GM12878 (cell line): ENCODE measurements around the gene OR2W3. TPM values are rescaled to one million over a fixed set of nuclear protein-coding genes. Genes with fewer than 3 reads are reported as not detected.
A peak's percentile ranks its signal among the peaks of the same experiment; 100 is the strongest.
"Not testable (repeated sequence)": the region's sequence is repeated elsewhere in the genome, so short reads cannot be mapped to it uniquely, and the experiment has no call there.

Source experiments
- ATAC-seq: fragments of 200-7000 bp; cut with Tn5 transposase; 3 replicates; pipeline ENCODE4 v1.9.1; 2020; ENCODE audit warnings: mild to moderate bottlenecking, moderate library complexity
- BruUV-seq: library from RNA; stranded (reverse); fragments of 400-500 nt; replicated peaks from 2 replicates; lab custom pipeline; 2021; lab: Mats Ljungman, UMichigan
- CTCF ChIA-PET: fragments of 300-600 bp; sonication (Branson Sonifier 250); formaldehyde crosslinking; extraction: SDS; loops from one replicate; lab custom pipeline; 2021; ENCODE audit warnings: inconsistent platforms; lab: Yijun Ruan, JAX
- POLR2A ChIA-PET: fragments of 350-600 bp; formaldehyde crosslinking; extraction: SDS; loops from one replicate; lab custom pipeline; 2021; ENCODE audit warnings: inconsistent platforms; lab: Charles Lee
- RAD21 ChIA-PET: fragments of 300-600 bp; sonication (Branson Sonifier 250); formaldehyde crosslinking; loops from one replicate; lab custom pipeline; 2023; ENCODE audit warnings: antibody characterized with exemption; ENCODE audit not compliant: unreplicated experiment; lab: Charles Lee
- SMC1A ChIA-PET: fragments of 300-600 bp; sonication (Branson Sonifier 250); formaldehyde crosslinking; loops from one replicate; lab custom pipeline; 2023; ENCODE audit not compliant: unreplicated experiment, uncharacterized antibody; lab: Charles Lee
- DNase-seq: peaks from one replicate; pipeline ENCODE4 v3.0.0-alpha.2; 2011; ENCODE audit warnings: low read depth, low spot score
- FAIRE-seq: peaks from 3 replicates; lab custom pipeline; 2011; peaks lifted over from hg19 to GRCh38; lab: Jason Lieb, UNC
- H2AFZ ChIP-seq: 2 replicates; pipeline ENCODE4 v1.6.0; 2011; ENCODE audit warnings: low read depth, low read length, control low read depth; ENCODE audit not compliant: control insufficient read depth
- H3K27ac ChIP-seq: 2 replicates; pipeline ENCODE4 v1.5.1; 2011; ENCODE audit warnings: control low read depth; ENCODE audit not compliant: control insufficient read depth, insufficient read depth
- H3K27me3 ChIP-seq, 2 experiments: replicated peaks in 1 of 2; 2 replicates each; pipeline versions ENCODE4 v1.6.0 to v1.6.1; 2011; ENCODE audit warnings: low read length in 1 of 2; ENCODE audit not compliant: control insufficient read depth in 2 of 2, insufficient read depth in 2 of 2
- H3K36me3 ChIP-seq, 2 experiments: 2 replicates each; pipeline ENCODE4 v1.5.1; 2011; ENCODE audit warnings: low read length in 1 of 2; ENCODE audit not compliant: control insufficient read depth in 2 of 2, insufficient read depth in 2 of 2
- H3K4me1 ChIP-seq: 2 replicates; pipeline ENCODE4 v1.6.1; 2011; ENCODE audit warnings: mild to moderate bottlenecking, low read length, moderate library complexity, mixed read lengths; ENCODE audit not compliant: control insufficient read depth, insufficient read depth
- H3K4me2 ChIP-seq: 2 replicates; pipeline ENCODE4 v1.6.0; 2011; ENCODE audit warnings: control low read depth; ENCODE audit not compliant: control insufficient read depth, insufficient read depth
- H3K4me3 ChIP-seq: fragments of 200-600 bp; sonication (generic); 2 replicates; pipeline ENCODE4 v1.5.1; 2016
- H3K79me2 ChIP-seq: 2 replicates; pipeline ENCODE4 v1.6.0; 2011; ENCODE audit warnings: low read length; ENCODE audit not compliant: control insufficient read depth, insufficient read depth
- H3K9ac ChIP-seq: 2 replicates; pipeline ENCODE4 v1.8.0; 2011; ENCODE audit warnings: low read length, control low read depth, mixed read lengths; ENCODE audit not compliant: control insufficient read depth, insufficient read depth
- H3K9me3 ChIP-seq: replicated peaks from 3 replicates; pipeline ENCODE4 v1.5.1; 2011; ENCODE audit warnings: mild to moderate bottlenecking, low read length; ENCODE audit not compliant: control insufficient read depth, insufficient read depth
- H4K20me1 ChIP-seq: 2 replicates; pipeline ENCODE4 v1.6.0; 2011; ENCODE audit not compliant: control insufficient read depth, insufficient read depth
- ASH2L ChIP-seq: fragments of 300-600, 200-600 bp; sonication (generic); IDR thresholded peaks from 2 replicates; pipeline ENCODE4 v1.6.1; 2017; ENCODE audit warnings: low read depth, mild to moderate bottlenecking, borderline replicate concordance
- CBX5 ChIP-seq: sonication (generic); IDR thresholded peaks from 2 replicates; pipeline ENCODE4 v1.6.1; 2016; ENCODE audit warnings: low read depth, moderate library complexity, mild to moderate bottlenecking, inconsistent platforms
- CREM ChIP-seq: IDR thresholded peaks from 2 replicates; pipeline ENCODE4 v1.6.1; 2014; ENCODE audit warnings: antibody characterized with exemption, low read depth
- CTCF ChIP-seq, 3 experiments: IDR thresholded peaks in 2 of 3; conservative IDR thresholded peaks in 1 of 3; 2 replicates each; pipeline ENCODE4 v1.5.1; 2011; ENCODE audit warnings: low read depth in 3 of 3, low read length in 3 of 3, mild to moderate bottlenecking in 3 of 3, control low read depth in 2 of 3, moderate library complexity in 2 of 3, inconsistent platforms in 1 of 3, mixed read lengths in 1 of 3; ENCODE audit not compliant: control insufficient read depth in 2 of 3, insufficient read depth in 1 of 3; ENCODE audit errors: extremely low read depth in 1 of 3
- FOXM1 ChIP-seq: IDR thresholded peaks from 2 replicates; pipeline ENCODE4 v1.6.1; 2012; ENCODE audit warnings: low read depth, mild to moderate bottlenecking, inconsistent platforms, low read length, moderate library complexity
- IKZF1 ChIP-seq: fragments of 450-650 bp; conservative IDR thresholded peaks from 2 replicates; pipeline ENCODE4 v1.6.1; 2017; ENCODE audit warnings: antibody characterized with exemption, mild to moderate bottlenecking
- MEF2B ChIP-seq: fragments of 450-650 bp; IDR thresholded peaks from 2 replicates; pipeline ENCODE4 v1.6.1; 2018; ENCODE audit warnings: mild to moderate bottlenecking, moderate library complexity; ENCODE audit not compliant: partially characterized antibody, poor library complexity, severe bottlenecking
- NBN ChIP-seq: fragments of 450-650 bp; IDR thresholded peaks from 2 replicates; pipeline ENCODE4 v1.6.1; 2016
- PML ChIP-seq: IDR thresholded peaks from 2 replicates; pipeline ENCODE4 v1.6.1; 2012; ENCODE audit warnings: low read length, inconsistent platforms
- POLR2A ChIP-seq: IDR thresholded peaks from 2 replicates; pipeline ENCODE4 v1.6.1; 2011; ENCODE audit warnings: low read depth, mild to moderate bottlenecking, low read length
- RAD21 ChIP-seq: IDR thresholded peaks from 2 replicates; pipeline ENCODE4 v1.6.1; 2011; ENCODE audit warnings: mild to moderate bottlenecking, low read depth, low read length, moderate library complexity; ENCODE audit not compliant: insufficient read depth
- RB1 ChIP-seq: fragments of 450-650 bp; formaldehyde crosslinking; IDR thresholded peaks from 2 replicates; pipeline ENCODE4 v1.6.1; 2017; ENCODE audit warnings: mild to moderate bottlenecking, borderline replicate concordance
- SMC3 ChIP-seq: IDR thresholded peaks from 2 replicates; pipeline ENCODE4 v1.6.1; 2011; ENCODE audit warnings: low read length, improper control_type of control experiment, borderline replicate concordance
- YY1 ChIP-seq: IDR thresholded peaks from 2 replicates; pipeline ENCODE4 v1.6.1; 2011; ENCODE audit warnings: low read depth, mild to moderate bottlenecking, low read length
- ZBTB33 ChIP-seq: fragments of 450-650 bp; IDR thresholded peaks from 2 replicates; pipeline ENCODE4 v1.6.1; 2017; ENCODE audit warnings: mild to moderate bottlenecking
- WGBS: methylation state at CpG from one replicate; pipeline ENCODE4 v1.1.6; 2016; ENCODE audit warnings: low lambda C conversion rate; ENCODE audit not compliant: insufficient replicate concordance, insufficient coverage; ENCODE audit errors: missing lambda C conversion rate; 5-methylcytosine and 5-hydroxymethylcytosine counted together
- in situ Hi-C: fragments of 300-500 bp; cut with MboI; formaldehyde crosslinking; loops from 9 replicates; pipeline ENCODE4 v1.14.3; 2018; ENCODE audit warnings: mixed read lengths
- intact Hi-C: fragments of 100-400 bp; cut with micrococcal nuclease; formaldehyde crosslinking; loops from one replicate; pipeline ENCODE4 v1.14.2; 2022; ENCODE audit not compliant: unreplicated experiment
- polyA plus RNA-seq, 11 experiments: library from polyadenylated mRNA; depleted of rRNA in 4 of 11; unstranded in 6 of 11; stranded (reverse) in 5 of 11; fragments of >200 nt; fragmentation: Nextera tagmentation in 4 of 11; fragmentation: Illumina TruSeq in 1 of 11; extraction: Ambion mirVana in 4 of 11; extraction: Trizol in 1 of 11; gene quantifications; 1 replicate in 1 of 11; 2 replicates in 10 of 11; pipeline versions ENCODE4 v1.2.1 to v1.2.3, GENCODE V29; 2011 to 2016; ENCODE audit warnings: inconsistent platforms in 2 of 11, missing spikeins in 2 of 11, low read depth in 1 of 11
- total RNA-seq, 4 experiments: library from RNA; depleted of rRNA in 3 of 4; stranded (reverse); fragments of >200 nt in 3 of 4; fragmentation: Illumina TruSeq in 1 of 4; extraction: Trizol in 1 of 4; gene quantifications; 2 replicates each; pipeline versions ENCODE4 v1.2.1 to v1.2.3, GENCODE V29; 2013 to 2021

Gene OR2W3
- total and polyA plus RNA-seq, 10 of the 15 experiments (the other 5 are each of a cell fraction or from before 2014, with no cell fraction given) = not detected

GRCh38 chr1:247936415-247936814, 41.0 kb downstream of the OR2W3 start (continued):
- no peak for TF ChIP-seq PML
- no peak for TF ChIP-seq ZBTB33
- no peak for TF ChIP-seq CREM
- no peak for TF ChIP-seq ASH2L

- H3K9ac ChIP-seq, H3K27me3 ChIP-seq, H3K4me1 ChIP-seq, H3K9me3 ChIP-seq, H4K20me1 ChIP-seq, H3K79me2 ChIP-seq, in situ Hi-C loops, H3K27ac ChIP-seq, BruUV-seq, POLR2A ChIA-PET, H3K36me3 ChIP-seq, H3K4me3 ChIP-seq: not testable (repeated sequence)
- intact Hi-C loops = loop anchor here (5.0 to 10.0 kb wide), 2 partner anchors 305 to 748 kb away; no protein-coding TSS in a partner anchor
- ATAC-seq = peak; percentile 100
- Histone ChIP-seq H3K4me2 (peak overlapping the region; percentile 48; the same call in 1 of the 2 replicates), H2AFZ (peak overlapping the region; percentile 77)
- CTCF ChIA-PET = interaction anchor here (0.6 to 1.7 kb wide), 5 partner anchors 10 to 997 kb away, joined by 3 to 13 read pairs (median 4); no protein-coding TSS in a partner anchor
- SMC1A ChIA-PET = interaction anchor here (0.8 to 0.9 kb wide), 2 partner anchors 589 to 869 kb away, joined by 3 to 4 read pairs; no protein-coding TSS in a partner anchor
- WGBS = 40% methylated on average over 44 of the region's 44 CpGs
- RAD21 ChIA-PET = interaction anchor here (1.1 kb wide), 1 partner anchor 868 kb away, joined by 3 read pairs; no protein-coding TSS in a partner anchor
- peak; percentile 89 for FAIRE-seq
- peak; percentile 32 for DNase-seq
- TF ChIP-seq SMC3 (peak; percentile 68), FOXM1 (peak; percentile 48; the same call in 1 of the 2 replicates), POLR2A (0 out of 2 replicates have a peak, but pooled peaks have one; percentile 31), YY1 (0 out of 2 replicates have a peak, but pooled peaks have one; percentile 27), NBN (peak; percentile 53; the same call in 1 of the 2 replicates), IKZF1 (0 out of 2 replicates have a peak, but pooled peaks have one; percentile 12), RB1 (0 out of 2 replicates have a peak, but pooled peaks have one; percentile 32), ZBTB33 (peak; percentile 84), CTCF (IDR thresholded peaks at IDR 0.05 in 2 of 3, conservative IDR thresholded peaks at IDR 0.05 in 1 of 3; ENCODE audit: control insufficient read depth in 2 of 3, extremely low read depth in 1 of 3, insufficient read depth in 1 of 3, low read depth in 3 of 3, low read length in 3 of 3) (peak; percentile 72 to 97 (median 79)), MEF2B (peak; percentile 28), CBX5 (peak; percentile 72; the same call in 1 of the 2 replicates), RAD21 (peak; percentile 69)
These were observed 41.8 kb downstream of the OR2W3 start for GRCh38 chr1:247936965-247937734.
